Measurements from ENCODE around the gene MSANTD3.

The MSANTD3 gene

GRCh38 chr9:100486479-100487176 is 59.7 kb downstream of the MSANTD3 start:
- H3K4me3 ChIP-seq (ENCODE audit: low read depth, low read length) = no peak overlapping the region
- TF ChIP-seq, protein P1, sequence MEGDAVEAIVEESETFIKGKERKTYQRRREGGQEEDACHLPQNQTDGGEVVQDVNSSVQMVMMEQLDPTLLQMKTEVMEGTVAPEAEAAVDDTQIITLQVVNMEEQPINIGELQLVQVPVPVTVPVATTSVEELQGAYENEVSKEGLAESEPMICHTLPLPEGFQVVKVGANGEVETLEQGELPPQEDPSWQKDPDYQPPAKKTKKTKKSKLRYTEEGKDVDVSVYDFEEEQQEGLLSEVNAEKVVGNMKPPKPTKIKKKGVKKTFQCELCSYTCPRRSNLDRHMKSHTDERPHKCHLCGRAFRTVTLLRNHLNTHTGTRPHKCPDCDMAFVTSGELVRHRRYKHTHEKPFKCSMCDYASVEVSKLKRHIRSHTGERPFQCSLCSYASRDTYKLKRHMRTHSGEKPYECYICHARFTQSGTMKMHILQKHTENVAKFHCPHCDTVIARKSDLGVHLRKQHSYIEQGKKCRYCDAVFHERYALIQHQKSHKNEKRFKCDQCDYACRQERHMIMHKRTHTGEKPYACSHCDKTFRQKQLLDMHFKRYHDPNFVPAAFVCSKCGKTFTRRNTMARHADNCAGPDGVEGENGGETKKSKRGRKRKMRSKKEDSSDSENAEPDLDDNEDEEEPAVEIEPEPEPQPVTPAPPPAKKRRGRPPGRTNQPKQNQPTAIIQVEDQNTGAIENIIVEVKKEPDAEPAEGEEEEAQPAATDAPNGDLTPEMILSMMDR (IDR thresholded peaks at IDR 0.05; ENCODE audit: low read depth, low read length, missing control alignments) = no peak
- DNase-seq (ENCODE audit: low read depth) = no peak

DNA sequence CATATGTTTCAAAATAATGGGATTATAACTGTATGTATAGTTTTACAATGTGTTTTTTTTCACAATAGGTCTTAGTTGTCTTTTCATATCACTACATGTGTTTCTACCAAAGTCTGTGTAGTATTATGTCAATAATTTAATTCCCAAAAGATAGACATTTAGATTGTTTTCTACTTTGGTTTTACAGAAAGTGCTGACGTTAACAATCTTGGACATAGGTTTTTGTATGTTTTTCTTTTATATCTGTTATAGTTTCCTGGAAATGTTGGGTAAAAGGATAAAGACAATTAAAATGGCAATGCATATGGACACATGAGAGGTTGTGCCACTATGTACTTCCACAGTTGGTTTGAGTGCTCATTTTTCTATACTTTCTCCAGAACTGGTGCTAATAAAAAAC is 61.2 kb downstream of the MSANTD3 start:
- no peak overlapping the region for H3K4me3 ChIP-seq (ENCODE audit: low read depth, low read length)
- TF ChIP-seq, protein P1 (IDR thresholded peaks at IDR 0.05; ENCODE audit: low read depth, low read length, missing control alignments) = no peak
- no peak for DNase-seq (ENCODE audit: low read depth)

DNA sequence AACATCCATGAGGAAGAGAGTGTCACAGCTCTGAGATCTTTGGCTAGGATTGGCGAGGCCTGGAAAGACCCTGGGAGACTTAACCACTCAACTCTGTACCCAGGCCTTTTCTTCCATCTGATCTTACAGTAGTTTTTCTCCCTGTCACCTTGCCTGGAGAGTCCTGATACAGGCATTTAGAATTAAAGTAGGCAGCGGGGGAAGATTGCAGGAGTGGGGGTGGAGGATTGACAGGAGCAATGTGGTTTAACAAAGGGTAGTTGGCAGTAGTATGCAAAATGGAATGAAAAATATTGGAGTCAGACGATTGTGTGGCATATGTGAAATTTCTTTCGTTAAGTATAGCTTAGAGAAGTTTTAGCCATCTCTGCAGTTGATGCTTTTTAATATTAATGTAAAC is 62.9 kb downstream of the MSANTD3 start:
- TF ChIP-seq, protein P1 (IDR thresholded peaks at IDR 0.05; ENCODE audit: low read depth, low read length, missing control alignments) = no peak
- no peak for DNase-seq (ENCODE audit: low read depth)
- H3K4me3 ChIP-seq (ENCODE audit: low read depth, low read length) = no peak overlapping the region

DNA sequence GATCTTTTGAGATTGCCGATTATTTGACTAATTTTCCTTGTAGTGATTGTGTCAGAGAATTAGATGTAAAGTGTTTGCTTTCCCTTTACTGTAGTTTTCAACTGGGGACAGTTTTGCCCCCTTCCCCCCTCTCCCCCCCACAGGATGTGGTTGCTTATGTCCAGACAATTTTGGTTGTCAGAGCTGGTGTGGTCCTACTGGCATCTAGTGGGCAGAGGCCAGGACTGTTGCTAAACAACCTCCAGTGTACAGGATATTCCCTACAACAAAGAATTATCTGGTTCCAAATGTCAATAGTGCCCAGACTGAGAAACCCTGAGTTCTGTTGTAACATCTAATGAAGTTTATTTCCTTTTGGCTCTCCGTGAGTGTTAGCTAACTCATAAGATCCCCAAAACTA is 66.0 kb downstream of the MSANTD3 start:
- TF ChIP-seq, protein P1 (IDR thresholded peaks at IDR 0.05; ENCODE audit: low read depth, low read length, missing control alignments) = no peak
- no peak for DNase-seq (ENCODE audit: low read depth)
- H3K4me3 ChIP-seq (ENCODE audit: low read depth, low read length) = no peak overlapping the region

DNA sequence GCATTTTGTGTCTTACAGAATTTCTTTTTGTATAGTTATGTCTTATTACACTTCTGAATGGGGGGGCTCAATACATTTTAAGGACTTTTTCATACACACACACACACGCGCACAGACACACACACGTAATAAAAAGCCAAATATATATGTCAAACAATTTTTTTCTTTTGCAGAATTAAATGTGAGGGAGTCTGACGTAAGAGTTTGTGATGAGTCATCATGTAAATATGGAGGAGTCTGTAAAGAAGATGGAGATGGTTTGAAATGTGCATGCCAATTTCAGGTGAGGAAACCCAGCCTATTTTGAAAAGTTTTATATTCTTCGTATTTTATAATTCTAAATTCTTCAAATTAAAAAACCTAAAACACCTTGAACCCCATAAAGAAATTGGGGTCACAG is 71.6 kb downstream of the MSANTD3 start:
- H3K4me3 ChIP-seq (ENCODE audit: low read depth, low read length) = no peak overlapping the region
- DNase-seq (ENCODE audit: low read depth) = no peak

GRCh38 chr9:100499460-100499859 is 72.5 kb downstream of the MSANTD3 start:
- TF ChIP-seq, protein P1 (IDR thresholded peaks at IDR 0.05; ENCODE audit: low read depth, low read length, missing control alignments) = no peak
- no peak for DNase-seq (ENCODE audit: low read depth)
- H3K4me3 ChIP-seq (ENCODE audit: low read depth, low read length) = no peak overlapping the region

More for the DNA sequence above, 71.6 kb downstream of the MSANTD3 start:
- TF ChIP-seq, protein P1 (IDR thresholded peaks at IDR 0.05; ENCODE audit: low read depth, low read length, missing control alignments) = no peak

DNA sequence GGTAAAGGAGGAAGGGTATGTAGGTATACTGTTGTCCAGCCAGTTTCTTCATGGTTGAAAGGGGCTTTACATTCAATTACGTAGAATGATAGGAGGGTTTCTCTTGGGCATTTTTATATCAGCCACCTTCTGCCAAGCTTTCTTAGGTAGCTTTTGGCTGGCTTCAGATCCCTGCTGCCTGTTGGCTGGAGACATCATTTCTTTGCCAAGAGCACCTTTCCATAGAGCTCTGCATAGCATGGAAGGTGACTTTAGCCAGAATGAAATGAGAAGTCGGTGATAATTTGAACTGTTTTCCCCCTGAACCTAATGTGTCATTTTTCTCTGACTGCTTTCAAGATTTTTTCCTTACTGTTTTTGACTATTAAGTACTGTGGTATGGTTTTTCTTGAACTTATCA is 72.9 kb downstream of the MSANTD3 start:
- TF ChIP-seq, protein P1 (IDR thresholded peaks at IDR 0.05; ENCODE audit: low read depth, low read length, missing control alignments) = no peak

More for the DNA sequence above, 72.9 kb downstream of the MSANTD3 start:
- H3K4me3 ChIP-seq (ENCODE audit: low read depth, low read length) = no peak overlapping the region
- DNase-seq (ENCODE audit: low read depth) = no peak

Measured in GM12864 (cell line).